B cell (primary cell): ENCODE measurements around the gene PRELID1.

Experiments used
- EZH2 ChIP-seq: IDR thresholded peaks from 2 replicates; pipeline ENCODE4 v1.6.1; 2012; ENCODE audit warnings: borderline replicate concordance, low read depth, mild to moderate bottlenecking, moderate library complexity, low read length; ENCODE audit not compliant: insufficient read depth, poor library complexity, severe bottlenecking
- TF ChIP-seq, protein P1 (sequence below): fragments of 200-600 bp; IDR thresholded peaks from one replicate; pipeline ENCODE4 v1.8.0; 2022; ENCODE audit warnings: antibody characterized with exemption, mild to moderate bottlenecking

DNA sequence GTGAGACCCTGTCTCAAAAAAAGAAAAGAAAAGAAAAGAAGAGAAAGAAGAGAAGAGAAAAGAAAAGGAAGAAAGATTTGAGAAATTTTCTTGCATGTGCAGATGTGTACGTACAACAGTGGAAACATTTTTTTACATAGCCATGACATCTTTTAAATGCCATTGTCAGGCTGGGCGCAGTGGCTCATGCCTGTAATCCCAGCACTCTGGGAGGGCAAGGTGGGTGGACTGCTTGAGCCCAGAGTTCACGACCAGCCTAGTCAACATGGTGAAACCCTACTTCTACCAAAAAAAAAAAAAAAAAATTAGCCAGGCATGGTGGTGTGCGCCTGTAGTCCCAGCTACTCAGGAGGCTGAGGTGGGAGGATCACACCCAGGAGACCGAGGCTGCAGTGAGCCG, 41.3 kb downstream of the PRELID1 start:
- TF ChIP-seq, protein P1, sequence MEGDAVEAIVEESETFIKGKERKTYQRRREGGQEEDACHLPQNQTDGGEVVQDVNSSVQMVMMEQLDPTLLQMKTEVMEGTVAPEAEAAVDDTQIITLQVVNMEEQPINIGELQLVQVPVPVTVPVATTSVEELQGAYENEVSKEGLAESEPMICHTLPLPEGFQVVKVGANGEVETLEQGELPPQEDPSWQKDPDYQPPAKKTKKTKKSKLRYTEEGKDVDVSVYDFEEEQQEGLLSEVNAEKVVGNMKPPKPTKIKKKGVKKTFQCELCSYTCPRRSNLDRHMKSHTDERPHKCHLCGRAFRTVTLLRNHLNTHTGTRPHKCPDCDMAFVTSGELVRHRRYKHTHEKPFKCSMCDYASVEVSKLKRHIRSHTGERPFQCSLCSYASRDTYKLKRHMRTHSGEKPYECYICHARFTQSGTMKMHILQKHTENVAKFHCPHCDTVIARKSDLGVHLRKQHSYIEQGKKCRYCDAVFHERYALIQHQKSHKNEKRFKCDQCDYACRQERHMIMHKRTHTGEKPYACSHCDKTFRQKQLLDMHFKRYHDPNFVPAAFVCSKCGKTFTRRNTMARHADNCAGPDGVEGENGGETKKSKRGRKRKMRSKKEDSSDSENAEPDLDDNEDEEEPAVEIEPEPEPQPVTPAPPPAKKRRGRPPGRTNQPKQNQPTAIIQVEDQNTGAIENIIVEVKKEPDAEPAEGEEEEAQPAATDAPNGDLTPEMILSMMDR: no peak
- no peak for TF ChIP-seq EZH2
